NCI-H748 (cell line): ENCODE measurements around the gene BARHL2.

ENCODE experiments used
- DNase-seq: peaks from one replicate; lab custom pipeline; 2025; ENCODE audit not compliant: unreplicated experiment; lab: John Stamatoyannopoulos, UW

Gene BARHL2

GRCh38 chr1:90716552-90717355 lies at the start of gene BARHL2:
TSS of gene BARHL2 (minus strand) at chr1:90717302. CDS start at chr1:90717195, 107 bp downstream.
- peak; percentile 40 for DNase-seq

- no peak for DNase-seq
These were observed 46.8 kb upstream of the BARHL2 start for GRCh38 chr1:90763930-90764329.

GRCh38 chr1:90763506-90763905 lies 46.4 kb upstream of the BARHL2 start:
- DNase-seq, result no peak

- peak; percentile 53 for DNase-seq
These were observed 44.9 kb upstream of the BARHL2 start for GRCh38 chr1:90761781-90762589.

- no peak for DNase-seq
These were observed 44.1 kb upstream of the BARHL2 start for GRCh38 chr1:90761156-90761555.

- peak; percentile 68 for DNase-seq
These were observed 36.5 kb upstream of the BARHL2 start for GRCh38 chr1:90753556-90753955.

GRCh38 chr1:90748668-90749067 lies 31.6 kb upstream of the BARHL2 start:
- no peak for DNase-seq

GRCh38 chr1:90746857-90747256 lies 29.8 kb upstream of the BARHL2 start:
- no peak for DNase-seq

- DNase-seq, result no peak
These were observed 28.9 kb upstream of the BARHL2 start for GRCh38 chr1:90745972-90746371.

GRCh38 chr1:90732136-90732535 lies 15.0 kb upstream of the BARHL2 start:
- no peak for DNase-seq

GRCh38 chr1:90731382-90732050 lies 14.4 kb upstream of the BARHL2 start:
- no peak for DNase-seq

GRCh38 chr1:90730243-90731022 lies 13.3 kb upstream of the BARHL2 start:
- no peak for DNase-seq

- DNase-seq, result no peak
These were observed 12.6 kb upstream of the BARHL2 start for GRCh38 chr1:90729504-90730242.

GRCh38 chr1:90728502-90729287 lies 11.6 kb upstream of the BARHL2 start:
- no peak for DNase-seq

- no peak for DNase-seq
These were observed 10.9 kb upstream of the BARHL2 start for GRCh38 chr1:90727917-90728501.

GRCh38 chr1:90726986-90727480 lies 9.9 kb upstream of the BARHL2 start:
- no peak for DNase-seq

GRCh38 chr1:90726425-90726985 lies 9.4 kb upstream of the BARHL2 start:
- no peak for DNase-seq

GRCh38 chr1:90725657-90726424 lies 8.7 kb upstream of the BARHL2 start:
- peak; percentile 60 for DNase-seq
